Left forelimb (tissue), 1 donor: ENCODE data around the gene AZU1.
"Not testable (repeated sequence)": the region's sequence is repeated elsewhere in the genome, so short reads cannot be mapped to it uniquely, and the experiment has no call there.

Experiments used
- DNase-seq: peaks from one replicate; pipeline ENCODE4 v3.0.0-alpha.2; 2018; ENCODE audit warnings: low spot score

AZU1 gene

DNA sequence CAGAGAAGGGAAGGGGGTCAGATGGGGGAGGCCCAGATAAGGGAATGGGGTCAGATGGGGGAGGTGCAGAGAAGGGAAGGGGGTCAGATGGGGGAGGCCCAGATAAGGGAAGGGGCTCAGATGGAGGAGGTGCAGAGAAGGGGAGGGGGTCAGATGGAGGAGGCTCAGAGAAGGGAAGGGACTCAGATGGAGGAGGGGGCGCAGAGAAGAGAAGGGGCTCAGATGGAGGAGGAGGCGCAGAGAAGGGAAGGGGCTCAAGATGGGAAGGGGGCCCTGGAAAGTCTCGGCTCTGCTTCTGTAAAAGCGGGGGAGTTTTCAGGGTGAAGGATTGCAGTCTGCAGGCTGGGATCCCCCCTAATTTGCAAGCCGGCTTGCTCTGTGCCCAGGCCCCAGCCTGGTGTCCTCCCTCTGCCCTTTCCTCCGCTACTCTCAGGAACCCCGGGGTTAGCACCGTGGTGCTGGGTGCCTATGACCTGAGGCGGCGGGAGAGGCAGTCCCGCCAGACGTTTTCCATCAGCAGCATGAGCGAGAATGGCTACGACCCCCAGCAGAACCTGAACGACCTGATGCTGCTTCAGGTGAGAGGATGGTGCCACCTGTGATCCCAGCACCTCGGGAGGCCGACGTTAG is 1.6 kb downstream of the AZU1 start:
- DNase-seq: no peak

DNA sequence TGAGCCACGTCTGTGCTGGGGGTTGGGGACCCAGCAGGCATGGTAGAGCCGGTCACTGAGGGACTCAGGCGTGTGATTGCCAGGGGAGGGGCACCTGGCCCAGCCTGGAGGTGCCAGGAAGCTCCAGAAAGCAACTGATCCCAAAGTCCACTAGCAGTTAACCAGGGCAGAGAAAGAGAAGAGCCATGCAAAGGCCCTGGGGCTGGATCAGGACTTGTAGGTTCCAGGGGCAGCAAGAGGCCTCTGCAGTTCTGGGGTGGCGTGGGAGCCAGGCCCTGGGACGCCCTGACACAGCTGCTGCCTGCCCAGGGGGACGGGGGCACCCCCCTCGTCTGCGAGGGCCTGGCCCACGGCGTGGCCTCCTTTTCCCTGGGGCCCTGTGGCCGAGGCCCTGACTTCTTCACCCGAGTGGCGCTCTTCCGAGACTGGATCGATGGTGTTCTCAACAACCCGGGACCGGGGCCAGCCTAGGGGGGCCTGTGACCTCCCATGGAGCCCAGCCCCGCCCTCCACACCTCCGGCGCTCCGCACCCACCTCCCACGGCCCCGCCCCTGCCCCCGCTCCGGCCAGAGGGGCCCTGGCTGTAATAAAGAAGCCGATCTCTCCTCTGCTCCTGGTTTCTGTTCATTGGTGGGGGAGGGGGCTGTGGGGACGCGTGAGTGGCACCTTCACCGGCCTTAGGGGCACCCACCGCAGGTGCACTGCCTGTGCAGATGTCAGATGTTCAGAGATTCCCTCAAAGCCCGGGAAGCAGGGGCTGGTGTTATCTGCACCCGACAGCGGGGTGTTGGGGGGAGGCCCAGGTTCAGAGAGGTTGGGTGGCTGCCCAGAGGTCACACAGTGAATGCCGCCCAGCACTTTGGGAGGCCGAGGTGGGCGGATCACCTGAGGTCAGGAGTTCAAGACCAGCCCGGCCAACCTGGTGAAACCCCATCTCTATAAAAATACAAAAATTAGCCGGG is 4.1 kb downstream of the AZU1 start:
- DNase-seq: no peak

DNA sequence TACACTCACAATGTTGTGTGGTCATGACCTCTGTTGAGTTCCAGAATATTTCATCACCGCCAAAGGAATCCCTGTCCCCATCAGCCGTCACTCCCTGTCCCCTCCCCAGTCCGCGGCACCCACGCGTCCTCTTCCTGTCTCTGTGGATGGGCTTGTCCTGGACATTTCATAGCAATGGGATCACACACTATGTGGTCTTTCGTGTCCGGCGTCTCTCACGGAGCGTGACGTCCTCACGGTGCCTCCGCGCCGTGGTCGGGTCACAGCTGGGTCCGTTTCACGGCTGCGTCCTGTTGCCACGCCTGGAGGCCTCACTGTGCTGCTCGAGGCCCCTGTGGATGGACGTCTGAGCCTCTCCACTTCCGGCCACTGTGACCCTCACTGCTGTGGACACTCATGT is 6.6 kb downstream of the AZU1 start:
- DNase-seq: no peak

DNA sequence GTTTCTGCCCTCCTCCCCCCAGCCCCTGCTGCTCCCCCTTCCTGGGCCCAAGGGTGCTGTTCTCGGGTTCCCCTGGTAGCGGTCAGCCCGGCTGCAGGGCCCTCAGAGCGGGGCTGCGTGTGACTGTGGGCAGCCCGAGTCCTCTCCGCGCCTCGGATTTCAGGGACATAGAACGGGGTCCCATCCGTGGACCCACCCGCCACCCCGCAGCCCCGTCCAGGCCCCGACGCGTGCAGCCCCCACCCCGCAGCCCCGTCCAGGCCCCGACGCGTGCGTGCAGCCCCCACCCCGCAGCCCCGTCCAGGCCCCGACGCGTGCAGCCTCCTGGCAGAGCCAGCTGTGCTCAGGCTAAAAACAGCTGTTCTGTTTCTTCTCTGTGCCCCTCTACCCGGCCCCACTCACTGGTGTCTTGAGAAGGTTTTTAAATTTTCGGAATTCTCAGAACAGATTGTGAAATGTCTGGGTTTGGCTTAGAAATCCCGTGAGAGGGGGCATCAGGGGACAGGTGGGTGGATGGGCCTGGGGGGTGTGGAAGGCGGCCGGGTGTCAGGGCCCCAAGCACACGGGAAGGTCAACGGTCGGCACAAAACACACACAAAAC is 7.7 kb downstream of the AZU1 start:
- no peak for DNase-seq

DNA sequence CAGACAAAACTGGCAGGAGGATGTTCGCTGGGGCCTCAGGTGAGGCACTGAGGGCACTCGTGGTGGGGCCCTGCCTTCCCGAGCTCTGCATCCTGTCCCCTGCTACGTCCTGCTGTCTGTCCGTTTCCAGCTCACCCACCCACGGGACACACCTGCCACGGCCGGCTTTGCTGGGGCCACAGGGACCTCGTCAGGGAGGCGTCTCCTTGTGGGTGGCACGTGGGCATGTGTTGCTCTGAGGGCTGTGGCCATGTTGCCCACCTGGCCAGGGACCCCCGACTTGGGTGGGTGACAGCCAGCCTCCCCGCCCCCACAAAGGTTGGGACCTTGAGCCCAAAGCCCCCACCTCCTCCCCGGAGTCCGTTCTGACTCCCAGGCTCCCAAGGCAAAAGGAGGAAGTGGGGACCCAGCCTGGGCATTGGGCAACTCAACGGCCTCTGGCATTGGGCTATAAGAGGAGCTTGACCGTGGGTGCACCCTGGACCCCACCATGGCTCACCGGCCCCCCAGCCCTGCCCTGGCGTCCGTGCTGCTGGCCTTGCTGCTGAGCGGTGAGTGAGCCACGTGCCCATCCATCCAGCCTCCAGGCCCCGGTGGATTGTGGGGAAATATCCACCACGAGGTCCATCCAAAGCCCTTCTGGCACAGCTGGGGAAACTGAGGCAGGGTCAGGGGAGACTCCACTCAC is 13.0 kb downstream of the AZU1 start, which contains the start of gene PRTN3:
Gene PRTN3, plus strand, starts transcription at position 481 of the 688 bp plus-strand sequence. Its CDS starts 10 bp downstream, at position 491.
- DNase-seq: no peak

DNA sequence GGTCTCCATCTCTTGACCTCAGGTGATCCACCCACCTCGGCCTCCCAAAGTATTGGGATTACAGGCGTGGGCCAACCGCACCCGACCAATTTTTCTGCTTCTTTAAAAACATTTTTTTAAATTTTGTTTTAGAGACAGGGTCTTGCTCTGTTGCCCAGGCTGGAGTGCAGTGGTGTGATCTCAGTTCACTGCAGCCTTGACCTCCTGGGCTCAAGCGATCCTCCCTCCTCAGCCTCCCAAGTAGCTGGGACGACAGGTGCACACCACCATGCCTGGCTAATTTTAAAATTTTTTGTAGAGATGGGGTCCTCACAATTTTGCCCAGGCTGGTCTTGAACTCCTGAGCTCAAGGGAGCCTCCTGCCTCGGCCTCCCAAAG is 15.2 kb downstream of the AZU1 start:
- DNase-seq: not testable (repeated sequence)

DNA sequence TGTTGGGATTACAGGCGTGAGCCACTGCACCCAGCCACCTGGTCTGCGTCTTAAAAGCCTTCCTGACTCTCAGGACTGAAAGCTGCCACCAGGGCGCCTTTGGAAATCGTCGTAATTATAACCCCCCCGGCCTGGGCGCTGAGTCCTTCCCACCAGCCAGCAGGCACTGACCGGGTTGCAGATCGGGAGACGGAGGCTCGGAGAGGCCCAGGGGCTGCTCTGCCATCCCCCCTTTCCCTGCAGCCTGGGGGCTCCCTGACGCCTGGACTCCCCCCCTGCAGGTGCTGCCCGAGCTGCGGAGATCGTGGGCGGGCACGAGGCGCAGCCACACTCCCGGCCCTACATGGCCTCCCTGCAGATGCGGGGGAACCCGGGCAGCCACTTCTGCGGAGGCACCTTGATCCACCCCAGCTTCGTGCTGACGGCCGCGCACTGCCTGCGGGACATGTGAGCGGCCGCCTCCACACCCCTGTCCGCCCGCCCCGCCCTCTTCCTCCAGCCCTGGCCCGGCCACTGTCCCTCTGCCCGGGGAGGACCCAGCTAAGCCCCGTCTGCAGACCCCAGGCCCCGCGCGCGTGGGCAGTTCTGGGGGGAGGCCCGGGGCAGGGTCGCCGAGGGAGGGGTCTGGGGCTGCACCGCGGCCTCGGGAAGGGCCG is 15.7 kb downstream of the AZU1 start:
- DNase-seq: peak; percentile 62

DNA sequence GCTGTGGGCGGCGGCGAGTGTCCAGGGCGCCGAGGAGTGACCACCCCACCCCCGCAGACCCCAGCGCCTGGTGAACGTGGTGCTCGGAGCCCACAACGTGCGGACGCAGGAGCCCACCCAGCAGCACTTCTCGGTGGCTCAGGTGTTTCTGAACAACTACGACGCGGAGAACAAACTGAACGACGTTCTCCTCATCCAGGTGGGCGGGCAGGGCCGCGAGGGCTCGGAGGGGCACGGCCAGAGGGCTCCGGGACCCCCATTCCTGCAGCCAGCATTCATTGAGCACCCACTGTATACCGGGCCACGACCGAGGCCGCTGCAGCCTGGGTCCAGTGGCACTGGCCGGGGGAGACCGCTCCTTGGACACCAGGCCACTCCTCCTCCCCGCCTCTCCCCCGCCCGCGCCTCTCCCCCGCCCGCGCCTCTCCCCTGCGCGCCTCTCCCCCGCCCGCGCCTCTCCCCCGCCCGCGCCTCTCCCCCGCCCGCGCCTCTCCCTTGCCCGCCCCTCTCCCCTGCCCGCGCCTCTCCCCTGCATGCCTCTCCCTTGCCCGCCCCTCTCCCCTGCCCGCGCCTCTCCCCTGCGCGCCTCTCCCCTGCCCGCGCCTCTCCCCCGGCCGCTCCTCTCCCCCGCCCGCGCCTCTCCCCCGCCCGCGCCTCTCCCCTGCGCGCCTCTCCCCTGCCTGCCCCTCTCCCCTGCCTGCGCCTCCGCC is 16.4 kb downstream of the AZU1 start:
- DNase-seq: no peak

DNA sequence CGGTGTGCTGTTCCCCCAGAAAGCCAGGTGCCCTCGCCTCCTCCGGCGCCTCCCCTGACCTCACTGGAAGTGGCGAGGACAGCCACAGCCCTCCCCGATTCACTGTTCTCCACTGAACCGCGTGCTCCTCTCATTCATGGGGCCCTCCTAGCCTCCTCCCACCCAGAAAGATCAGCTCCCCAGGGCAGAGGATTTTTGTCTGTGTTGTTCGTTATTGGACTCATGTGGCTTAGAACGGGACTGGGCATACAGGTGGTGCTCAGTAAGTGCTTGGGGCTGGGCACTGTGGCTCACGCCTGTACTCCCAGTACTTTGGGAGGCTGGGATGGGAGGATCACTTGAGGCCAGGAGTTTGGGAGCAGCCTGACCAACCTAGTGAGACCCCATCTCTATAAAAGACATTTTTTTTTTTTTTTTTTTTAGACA is 16.9 kb downstream of the AZU1 start:
- DNase-seq: no peak

DNA sequence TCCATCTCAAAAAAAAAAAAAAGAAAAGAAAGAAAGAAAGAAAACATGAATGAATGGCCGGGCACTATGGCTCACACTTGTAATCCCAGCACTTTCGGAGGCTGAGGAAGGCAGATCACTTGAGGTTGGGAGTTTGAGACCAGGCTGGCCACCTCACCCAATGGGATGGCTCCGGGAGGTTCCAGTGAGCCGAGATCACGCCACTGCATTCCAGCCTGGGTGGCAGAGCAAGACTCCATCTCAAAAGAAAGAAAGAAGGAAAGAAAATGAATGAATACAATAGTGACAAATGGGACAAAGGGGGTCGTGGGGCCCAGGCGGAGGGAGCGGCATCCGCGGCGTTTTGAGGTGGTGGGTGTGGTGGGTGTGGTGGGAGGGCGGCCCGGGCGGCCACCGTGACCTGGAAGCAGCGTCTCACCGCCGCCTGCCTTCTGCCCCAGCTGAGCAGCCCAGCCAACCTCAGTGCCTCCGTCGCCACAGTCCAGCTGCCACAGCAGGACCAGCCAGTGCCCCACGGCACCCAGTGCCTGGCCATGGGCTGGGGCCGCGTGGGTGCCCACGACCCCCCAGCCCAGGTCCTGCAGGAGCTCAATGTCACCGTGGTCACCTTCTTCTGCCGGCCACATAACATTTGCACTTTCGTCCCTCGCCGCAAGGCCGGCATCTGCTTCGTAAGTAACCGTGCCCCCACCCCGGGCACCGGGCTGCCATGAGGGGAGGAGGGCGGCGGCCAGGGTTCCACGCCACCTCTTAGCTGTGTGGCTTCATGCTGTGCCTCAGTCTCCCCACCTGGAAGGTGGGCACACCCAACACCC is 18.3 kb downstream of the AZU1 start:
- DNase-seq: no peak

DNA sequence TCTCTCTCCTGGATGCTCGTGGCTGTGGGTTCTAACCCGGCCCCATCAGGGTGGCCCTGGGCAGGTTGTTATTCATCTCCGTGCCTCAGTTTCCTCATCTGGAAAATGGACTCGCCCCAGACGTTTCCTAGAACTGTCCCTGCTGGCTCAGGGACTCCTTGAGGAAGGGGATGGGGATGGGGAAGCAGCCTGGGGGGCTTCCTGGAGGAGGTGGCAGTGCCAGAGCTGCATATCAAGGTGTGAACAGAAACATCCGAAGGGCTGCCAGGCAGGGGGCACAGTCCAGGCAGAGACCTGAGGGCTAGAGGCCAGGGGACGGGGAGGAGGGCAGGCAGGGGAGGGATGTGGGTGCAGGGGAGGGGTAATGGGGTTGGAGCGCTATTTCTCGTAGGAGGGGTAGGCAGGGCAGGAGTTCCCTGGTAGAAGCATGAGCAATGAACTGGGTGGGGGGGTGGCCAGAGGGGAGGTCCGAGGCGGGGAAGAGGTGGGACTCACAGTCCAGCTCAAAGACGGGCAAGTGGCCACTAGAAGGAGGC is 20.8 kb downstream of the AZU1 start:
- no peak for DNase-seq

DNA sequence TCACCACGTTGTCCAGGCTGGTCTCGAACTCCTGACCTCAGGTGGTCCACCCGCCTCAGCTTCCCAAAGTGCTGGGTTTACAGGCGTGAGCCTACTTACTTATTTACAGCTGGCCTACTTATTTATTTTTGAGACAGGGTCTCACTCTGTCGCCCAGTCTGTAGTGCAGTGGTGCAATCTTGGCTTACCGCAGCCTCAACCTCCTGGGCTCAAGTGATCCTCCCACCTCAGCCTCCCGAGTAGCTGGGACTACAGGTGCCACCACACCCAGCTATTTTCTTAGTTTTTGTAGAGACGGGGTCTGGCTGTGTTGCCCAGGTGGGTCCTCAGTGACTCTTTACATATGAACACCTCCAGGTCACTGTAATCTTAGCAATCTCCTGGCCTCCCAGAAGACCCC is 21.6 kb downstream of the AZU1 start:
- DNase-seq: not testable (repeated sequence)

DNA sequence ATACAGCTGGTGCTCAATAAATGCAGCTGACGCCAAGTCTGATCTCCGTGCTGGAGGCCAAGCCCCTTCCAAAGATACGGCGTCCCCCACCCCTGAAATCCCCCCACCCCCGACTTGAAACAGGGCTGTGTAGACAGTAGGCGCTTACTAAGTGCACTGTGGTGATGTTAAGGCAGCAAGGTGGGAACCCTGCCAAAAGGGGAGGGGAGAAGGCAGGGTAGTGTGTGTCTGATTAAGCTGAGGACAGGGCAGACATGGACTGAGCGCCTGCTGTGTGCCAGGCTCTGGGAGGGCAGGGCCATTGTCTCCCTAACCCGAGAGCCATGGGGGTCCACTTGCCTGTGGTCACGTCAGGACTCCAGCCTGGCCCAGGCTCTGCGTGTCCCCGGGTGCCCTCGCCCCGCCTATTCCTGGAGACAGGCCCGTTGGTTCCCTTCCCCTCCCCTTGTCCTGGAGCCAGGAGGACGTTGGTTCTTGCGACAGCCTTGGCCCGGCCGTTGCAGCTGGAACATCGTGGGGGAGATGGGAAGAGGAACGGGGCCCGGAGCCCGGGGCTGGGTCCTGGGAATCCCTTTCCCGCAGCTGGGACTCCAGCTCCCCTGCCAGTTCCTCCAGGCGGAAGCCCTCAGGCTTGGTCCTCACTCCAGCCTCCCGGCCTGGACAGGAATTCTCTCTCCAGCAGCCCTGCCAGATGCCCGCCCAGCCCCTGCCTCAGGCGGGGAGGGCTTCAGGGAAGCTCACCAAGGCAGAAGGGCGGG is 22.8 kb downstream of the AZU1 start:
- DNase-seq: peak; percentile 86

DNA sequence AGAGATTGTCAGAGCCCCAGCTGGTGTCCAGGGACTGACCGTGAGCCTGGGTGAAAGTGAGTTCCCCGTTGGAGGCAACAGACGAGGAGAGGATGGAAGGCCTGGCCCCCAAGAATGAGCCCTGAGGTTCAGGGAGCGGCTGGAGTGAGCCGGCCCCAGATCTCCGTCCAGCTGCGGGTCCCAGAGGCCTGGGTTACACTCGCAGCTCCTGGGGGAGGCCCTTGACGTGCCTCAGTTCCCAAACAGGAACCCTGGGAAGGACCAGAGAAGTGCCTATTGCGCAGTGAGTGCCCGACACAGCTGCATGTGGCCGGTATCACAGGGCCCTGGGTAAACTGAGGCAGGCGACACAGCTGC is 23.3 kb downstream of the AZU1 start:
- no peak for DNase-seq

DNA sequence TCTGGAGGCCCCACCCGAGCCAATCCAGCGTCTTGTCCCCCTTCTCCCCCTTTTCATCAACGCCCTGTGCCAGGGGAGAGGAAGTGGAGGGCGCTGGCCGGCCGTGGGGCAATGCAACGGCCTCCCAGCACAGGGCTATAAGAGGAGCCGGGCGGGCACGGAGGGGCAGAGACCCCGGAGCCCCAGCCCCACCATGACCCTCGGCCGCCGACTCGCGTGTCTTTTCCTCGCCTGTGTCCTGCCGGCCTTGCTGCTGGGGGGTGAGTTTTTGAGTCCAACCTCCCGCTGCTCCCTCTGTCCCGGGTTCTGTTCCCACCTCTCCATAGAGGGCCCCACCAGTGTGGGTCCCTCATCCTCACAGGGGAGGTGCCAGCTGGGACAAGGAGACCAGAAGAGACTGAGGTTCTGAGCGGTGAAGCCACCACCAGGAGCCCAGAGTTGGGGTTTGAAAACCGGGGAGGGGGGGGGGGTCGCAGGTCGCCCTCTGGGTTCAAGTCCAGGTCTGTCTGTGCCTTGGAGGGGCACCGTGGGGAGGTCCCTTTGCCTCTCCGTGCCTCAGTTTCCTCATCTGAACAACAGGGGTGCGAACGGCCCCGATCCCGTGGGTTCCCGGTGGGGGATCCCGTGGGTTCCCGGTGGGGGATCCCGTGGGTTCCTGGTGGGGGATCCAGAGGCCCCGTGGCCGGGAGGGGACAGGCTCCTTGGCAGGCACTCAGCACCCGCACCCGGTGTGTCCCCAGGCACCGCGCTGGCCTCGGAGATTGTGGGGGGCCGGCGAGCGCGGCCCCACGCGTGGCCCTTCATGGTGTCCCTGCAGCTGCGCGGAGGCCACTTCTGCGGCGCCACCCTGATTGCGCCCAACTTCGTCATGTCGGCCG is 24.7 kb downstream of the AZU1 start, which contains the start of gene ELANE:
Gene ELANE, plus strand, starts transcription at position 168 of the 878 bp plus-strand sequence. Its CDS starts 26 bp downstream, at position 194.
- DNase-seq: no peak

DNA sequence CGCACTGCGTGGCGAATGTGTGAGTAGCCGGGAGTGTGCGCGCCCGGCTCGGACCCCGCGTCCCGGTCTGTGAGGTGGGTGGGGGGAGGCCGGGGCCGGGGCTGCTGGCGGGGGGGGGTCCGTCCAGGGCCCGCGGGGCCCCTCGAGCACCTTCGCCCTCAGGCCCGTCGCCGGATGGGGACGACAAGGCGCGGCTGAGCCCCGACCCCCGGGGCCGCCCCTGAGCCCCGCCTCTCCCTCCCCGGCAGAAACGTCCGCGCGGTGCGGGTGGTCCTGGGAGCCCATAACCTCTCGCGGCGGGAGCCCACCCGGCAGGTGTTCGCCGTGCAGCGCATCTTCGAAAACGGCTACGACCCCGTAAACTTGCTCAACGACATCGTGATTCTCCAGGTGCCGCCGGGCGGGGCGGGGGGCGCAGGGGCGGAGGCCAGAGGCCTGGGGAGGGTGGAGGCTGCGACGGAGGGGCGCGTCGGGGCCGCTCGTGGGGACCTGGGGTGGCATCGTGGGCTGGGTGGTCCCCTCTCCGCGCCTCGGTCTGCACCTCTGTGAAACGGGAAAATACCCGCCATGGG is 25.5 kb downstream of the AZU1 start:
- DNase-seq: no peak

DNA sequence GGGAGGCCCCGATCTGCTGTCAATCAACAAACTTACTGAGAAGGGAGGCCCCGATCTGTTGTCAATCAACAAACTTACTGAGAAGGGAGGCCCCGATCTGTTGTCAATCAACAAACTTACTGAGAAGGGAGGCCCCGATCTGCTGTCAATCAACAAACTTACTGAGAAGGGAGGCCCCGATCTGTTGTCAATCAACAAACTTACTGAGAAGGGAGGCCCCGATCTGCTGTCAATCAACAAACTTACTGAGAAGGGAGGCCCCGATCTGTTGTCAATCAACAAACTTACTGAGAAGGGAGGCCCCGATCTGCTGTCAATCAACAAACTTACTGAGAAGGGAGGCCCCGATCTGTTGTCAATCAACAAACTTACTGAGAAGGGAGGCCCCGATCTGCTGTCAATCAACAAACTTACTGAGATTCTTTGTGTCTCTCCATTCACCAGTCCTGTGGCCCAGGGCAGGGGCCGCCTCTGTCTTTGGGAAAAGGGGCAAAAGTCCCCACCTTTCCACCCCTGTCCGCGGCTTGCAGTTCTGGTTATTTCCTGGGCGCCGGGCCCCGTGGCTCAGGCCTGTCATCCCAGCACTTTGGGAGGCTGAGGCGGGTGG is 26.1 kb downstream of the AZU1 start:
- DNase-seq: not testable (repeated sequence)
